GM21528 (cell line): ENCODE data around the gene UGT1A3.
"Not testable (repeated sequence)": the region's sequence is repeated elsewhere in the genome, so short reads cannot be mapped to it uniquely, and the experiment has no call there.

Experiments
- ATAC-seq: cut with Tn5 transposase; IDR thresholded peaks from one replicate; pipeline ENCODE4 v1.9.1; 2021; ENCODE audit warnings: mild to moderate bottlenecking, moderate library complexity; ENCODE audit not compliant: unreplicated experiment, low FRiP score

UGT1A3 gene

GRCh38 chr2:233728723-233729301 lies at the start of gene UGT1A3:
UGT1A3 (plus strand) TSS chr2:233729042; CDS start chr2:233729127, 85 bp downstream.
- ATAC-seq, result no peak

GRCh38 chr2:233679196-233679595 lies 49.6 kb upstream of the UGT1A3 start:
- ATAC-seq, result no peak

- no peak for ATAC-seq
Observed at GRCh38 chr2:233680361-233681045, 48.3 kb upstream of the UGT1A3 start.

- no peak for ATAC-seq
Observed at GRCh38 chr2:233681521-233682099, 47.2 kb upstream of the UGT1A3 start, which contains the start of gene UGT1A7. UGT1A7 (plus strand) TSS chr2:233681901; CDS start chr2:233681938, 37 bp downstream.

GRCh38 chr2:233684640-233685039 lies 44.2 kb upstream of the UGT1A3 start:
- no peak for ATAC-seq

- ATAC-seq, result no peak
Observed at GRCh38 chr2:233686928-233687327, 41.9 kb upstream of the UGT1A3 start.

- ATAC-seq, result no peak
Observed at GRCh38 chr2:233688341-233688740, 40.5 kb upstream of the UGT1A3 start.

- ATAC-seq, result no peak
Observed at GRCh38 chr2:233689031-233689430, 39.8 kb upstream of the UGT1A3 start.

GRCh38 chr2:233689501-233689900 lies 39.3 kb upstream of the UGT1A3 start:
- ATAC-seq, result no peak

GRCh38 chr2:233690444-233690843 lies 38.4 kb upstream of the UGT1A3 start:
- ATAC-seq, result no peak

- ATAC-seq, result no peak
Observed at GRCh38 chr2:233691443-233692433, 37.1 kb upstream of the UGT1A3 start.

- ATAC-seq, result no peak
Observed at GRCh38 chr2:233692648-233693047, 36.2 kb upstream of the UGT1A3 start, which contains the start of gene UGT1A6. UGT1A6 (plus strand) TSS chr2:233692890; CDS start chr2:233693005, 115 bp downstream.

- ATAC-seq, result no peak
Observed at GRCh38 chr2:233693963-233694362, 34.9 kb upstream of the UGT1A3 start.

GRCh38 chr2:233698740-233699139 lies 30.1 kb upstream of the UGT1A3 start:
- ATAC-seq, result no peak

- ATAC-seq, result no peak
Observed at GRCh38 chr2:233699424-233700027, 29.3 kb upstream of the UGT1A3 start.

GRCh38 chr2:233700028-233700635 lies 28.7 kb upstream of the UGT1A3 start:
- no peak for ATAC-seq

- not testable (repeated sequence) for ATAC-seq
Observed at GRCh38 chr2:233700842-233701241, 28.0 kb upstream of the UGT1A3 start.

GRCh38 chr2:233702238-233702637 lies 26.6 kb upstream of the UGT1A3 start:
- no peak for ATAC-seq

- ATAC-seq, result no peak
Observed at GRCh38 chr2:233705911-233706506, 22.8 kb upstream of the UGT1A3 start.
